Esophagus squamous epithelium (tissue), 4 donors: ENCODE results near the gene FAM131B.

ENCODE experiments used
- CTCF ChIP-seq, 6 experiments: fragments of 450-650 bp in 4 of 6; fragments of 200-600 bp in 2 of 6; sonication (generic) in 2 of 6; IDR thresholded peaks; one replicate each; pipeline ENCODE4 v1.5.1; 2016 to 2019; ENCODE audit warnings: antibody characterized with exemption in 6 of 6, mild to moderate bottlenecking in 4 of 6, moderate library complexity in 4 of 6
- POLR2A ChIP-seq, 4 donors: fragments of 450-650 bp; IDR thresholded peaks; one replicate each; pipeline ENCODE4 v1.6.1; 2017; ENCODE audit warnings: antibody characterized with exemption in 4 of 4, mild to moderate bottlenecking in 4 of 4, moderate library complexity in 3 of 4

GRCh38 chr7:143381427-143382125 lies 19.1 kb upstream of the FAM131B start:
- peak in 1 of 6 experiments; percentile 0 for TF ChIP-seq CTCF (IDR thresholded peaks at IDR 0.05)
- no peak for TF ChIP-seq POLR2A (IDR thresholded peaks at IDR 0.05)
